Kidney glomerular epithelial cell (primary cell): ENCODE results near the gene C1R.
"Not testable (repeated sequence)": the region's sequence is repeated elsewhere in the genome, so short reads cannot be mapped to it uniquely, and the experiment has no call there.

Experiments
- DNase-seq: peaks from one replicate; lab custom pipeline; 2025; lab: John Stamatoyannopoulos, UW

The C1R gene

GRCh38 chr12:7068240-7068993, 23.8 kb downstream of the C1R start:
- peak; percentile 78 for DNase-seq

DNA sequence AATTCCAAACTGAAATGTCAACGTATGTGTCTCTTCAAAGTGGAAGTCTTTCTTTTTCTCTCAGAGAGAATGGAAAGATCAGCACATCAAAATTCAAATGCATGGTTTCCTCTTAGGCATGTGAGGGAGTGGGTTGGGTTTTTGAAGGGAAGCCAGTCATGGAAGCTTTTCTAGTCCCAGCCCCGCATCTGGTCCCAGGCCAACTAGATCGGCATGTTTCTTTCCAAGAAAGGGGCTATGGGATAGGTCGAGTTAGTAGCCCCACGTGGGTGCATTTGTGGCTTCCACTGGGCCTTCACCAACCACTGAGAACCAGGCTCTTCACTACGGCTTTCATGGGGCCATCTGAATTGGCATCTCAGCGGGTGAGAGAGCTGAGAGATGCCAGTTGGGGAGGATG, 25.1 kb downstream of the C1R start:
- no peak for DNase-seq

GRCh38 chr12:7066596-7066995, 25.6 kb downstream of the C1R start:
- no peak for DNase-seq

DNA sequence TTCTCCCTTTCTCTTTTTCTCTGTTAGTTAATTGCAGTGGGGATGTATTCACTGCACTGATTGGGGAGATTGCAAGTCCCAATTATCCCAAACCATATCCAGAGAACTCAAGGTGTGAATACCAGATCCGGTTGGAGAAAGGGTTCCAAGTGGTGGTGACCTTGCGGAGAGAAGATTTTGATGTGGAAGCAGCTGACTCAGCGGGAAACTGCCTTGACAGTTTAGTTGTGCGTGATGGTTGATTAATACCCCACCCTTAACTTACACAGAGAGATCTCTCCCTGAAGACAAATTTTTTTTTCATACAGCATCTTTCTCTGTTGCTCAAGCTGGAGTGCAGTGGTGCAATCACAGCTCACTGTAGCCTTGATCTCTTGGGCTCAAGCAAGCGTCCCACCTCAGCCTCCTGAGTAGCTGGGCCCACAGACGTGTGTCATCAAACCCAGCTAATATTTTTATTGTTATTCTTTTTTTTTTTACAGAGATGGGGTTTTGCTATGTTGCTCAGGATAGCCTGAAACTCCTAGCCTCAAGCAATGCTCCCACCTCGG, 27.1 kb downstream of the C1R start:
- no peak for DNase-seq

- DNase-seq = no peak
These were observed 27.7 kb downstream of the C1R start for GRCh38 chr12:7064516-7064915.

DNA sequence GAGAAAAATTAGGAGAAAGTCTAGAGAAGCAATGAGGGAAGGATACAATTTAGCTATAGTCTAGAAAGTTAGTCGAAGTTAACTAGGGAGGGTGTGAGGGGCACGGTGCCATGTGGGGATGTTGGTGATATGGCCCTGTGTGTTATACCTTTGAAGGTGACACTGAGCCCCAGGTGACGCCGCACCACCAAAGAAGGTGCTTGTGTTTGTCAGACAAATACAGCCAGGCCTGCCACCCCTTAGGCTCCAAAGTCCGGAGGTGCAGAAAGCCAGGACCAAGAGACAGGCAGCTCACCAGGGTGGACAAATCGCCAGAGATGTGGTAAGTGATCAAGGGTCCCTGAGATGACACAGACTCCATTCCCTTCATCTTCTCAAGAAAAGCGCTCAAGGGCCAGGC, 30.6 kb downstream of the C1R start:
- DNase-seq = no peak

DNA sequence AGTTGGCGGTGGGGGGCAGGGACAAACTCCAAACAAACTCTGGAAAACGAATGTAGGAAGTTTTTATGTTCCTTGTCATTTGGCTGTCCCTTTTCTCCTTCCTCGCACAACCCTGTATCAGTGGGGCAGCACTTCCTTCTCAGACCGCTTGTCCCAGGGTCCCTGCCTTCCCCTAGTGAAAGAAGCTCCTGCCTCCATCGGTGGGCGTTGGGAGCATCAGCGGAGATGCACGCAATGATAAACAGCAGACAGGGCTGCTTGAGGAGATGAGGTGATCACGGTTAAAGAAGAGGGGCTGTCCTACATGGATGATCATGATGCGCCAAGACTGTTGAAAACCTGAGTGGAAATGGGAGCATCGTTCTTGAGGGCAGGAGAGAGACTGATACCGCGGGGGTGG, 31.1 kb downstream of the C1R start:
- DNase-seq = no peak

GRCh38 chr12:7060353-7060954, 31.8 kb downstream of the C1R start, which contains the start of gene C1S:
Gene C1S, plus strand, starts transcription at chr12:7060718. Its CDS starts 1,195 bp downstream, at chr12:7061913.
- peak; percentile 83 for DNase-seq

DNA sequence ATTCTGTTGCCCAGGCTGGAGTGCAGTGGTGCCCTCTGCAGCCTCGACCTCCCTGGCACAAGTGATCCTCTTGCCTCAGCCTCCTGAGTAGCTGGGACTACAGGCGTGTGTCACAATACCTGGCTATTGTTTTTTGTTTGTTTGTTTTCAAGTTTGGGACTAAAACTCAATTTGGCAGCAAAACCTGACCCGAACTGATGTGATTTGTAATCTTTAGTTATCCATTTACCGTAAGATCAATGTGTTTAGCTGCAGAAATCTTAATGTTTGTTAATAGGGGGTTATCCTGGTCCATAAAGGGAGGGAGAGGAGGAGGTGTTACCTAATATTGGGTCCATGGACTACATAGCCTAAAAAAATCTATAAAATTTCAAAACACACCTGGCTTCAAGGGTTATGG, 32.5 kb downstream of the C1R start:
- no peak for DNase-seq

GRCh38 chr12:7058850-7059395, 33.3 kb downstream of the C1R start:
- no peak for DNase-seq

GRCh38 chr12:7058163-7058845, 33.9 kb downstream of the C1R start:
- DNase-seq = no peak

DNA sequence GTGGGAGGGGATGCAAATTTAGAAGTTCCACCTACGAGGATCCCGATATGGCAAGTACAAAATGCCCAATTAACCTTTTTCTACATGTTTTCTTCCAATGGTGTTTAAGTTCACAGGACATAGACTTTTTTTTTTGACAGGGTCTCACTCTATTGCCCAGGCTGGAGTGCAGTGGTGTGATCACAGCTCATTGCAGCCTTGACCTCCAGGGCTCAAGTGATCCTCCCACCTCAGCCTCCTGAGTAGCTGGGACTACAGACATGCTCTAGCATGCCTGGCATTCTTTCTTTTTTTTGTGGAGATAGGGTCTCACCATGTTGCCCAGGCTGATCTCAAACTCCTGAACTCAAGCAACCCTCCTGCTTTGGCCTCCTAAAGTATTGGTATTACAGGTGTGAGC, 36.5 kb downstream of the C1R start:
- DNase-seq = not testable (repeated sequence)

DNA sequence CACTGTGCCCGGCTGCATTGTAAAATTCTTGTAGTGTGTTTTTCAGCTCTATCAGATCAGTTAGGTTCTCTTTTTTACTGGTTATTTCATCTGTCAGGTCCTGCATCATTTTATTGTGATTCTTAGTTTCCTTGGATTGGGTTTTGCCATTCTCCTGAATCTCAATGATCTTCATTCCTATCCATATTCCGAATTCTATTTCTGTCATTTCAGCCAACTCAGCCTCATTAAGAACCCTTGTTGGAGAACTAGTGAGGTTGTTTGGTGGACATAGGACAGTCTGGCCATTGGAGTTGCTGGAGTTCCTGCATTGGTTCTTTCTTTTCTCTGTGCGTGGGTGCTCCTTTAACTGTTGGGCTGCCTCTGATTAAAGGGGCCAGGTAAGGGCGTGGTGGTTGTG, 37.3 kb downstream of the C1R start:
- no peak for DNase-seq

GRCh38 chr12:7049973-7050372, 42.3 kb downstream of the C1R start:
- not testable (repeated sequence) for DNase-seq

- not testable (repeated sequence) for DNase-seq
These were observed 42.7 kb downstream of the C1R start for GRCh38 chr12:7049445-7049951.

GRCh38 chr12:7047306-7047705, 44.9 kb downstream of the C1R start:
- no peak for DNase-seq

DNA sequence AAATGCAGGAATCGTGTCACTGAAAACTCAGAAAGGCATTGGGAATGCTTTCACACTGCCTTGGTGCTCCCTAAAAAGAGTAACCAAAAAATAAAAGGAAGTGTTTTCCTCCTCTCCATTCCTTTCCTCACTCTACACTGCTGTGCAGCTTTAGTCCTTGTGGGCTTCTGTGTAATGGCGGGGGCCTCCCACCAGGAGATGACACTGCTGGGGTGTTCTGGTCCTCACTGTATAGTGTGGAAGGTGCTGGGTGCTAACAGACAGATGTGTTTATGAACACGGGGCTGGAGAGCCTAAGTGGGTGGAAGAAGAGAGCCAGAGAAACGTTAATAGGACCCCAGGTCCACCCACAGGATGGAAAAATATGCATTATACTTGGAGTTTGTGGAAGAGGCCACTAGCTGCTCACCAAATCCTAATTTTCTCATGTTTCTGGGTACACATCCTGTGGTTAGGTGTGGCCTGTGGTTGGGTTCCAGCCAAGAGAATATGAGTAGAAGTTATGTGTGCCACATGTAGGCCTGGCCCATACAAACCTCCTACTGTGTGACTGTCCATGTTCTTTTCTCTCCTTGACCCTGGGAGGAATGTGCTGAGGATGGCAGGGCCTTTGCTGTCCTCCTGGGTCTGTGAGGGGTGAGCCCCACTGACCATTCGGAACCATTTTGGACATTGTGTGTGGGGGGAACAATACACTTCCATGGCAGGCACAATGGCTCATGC, 45.7 kb downstream of the C1R start:
- DNase-seq = no peak

DNA sequence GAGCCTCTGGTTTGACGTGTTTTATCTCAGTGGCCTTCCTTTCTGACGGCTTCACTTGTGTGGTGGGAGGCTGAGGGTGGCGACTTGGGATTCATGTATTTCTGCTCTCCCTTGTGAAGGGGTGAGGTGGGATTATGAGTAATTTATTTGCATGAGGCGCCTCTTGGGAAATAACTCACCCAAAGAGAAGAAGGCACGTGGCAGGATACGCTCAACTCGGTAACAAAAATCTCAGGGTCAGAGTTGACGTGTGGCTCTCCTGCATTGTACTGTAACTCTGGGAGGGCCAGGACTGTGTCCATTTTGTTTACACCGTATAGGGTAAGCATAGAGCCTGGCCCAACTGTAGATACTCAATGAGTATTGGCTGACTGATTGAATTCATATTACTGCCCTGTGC, 46.3 kb downstream of the C1R start:
- no peak for DNase-seq

DNA sequence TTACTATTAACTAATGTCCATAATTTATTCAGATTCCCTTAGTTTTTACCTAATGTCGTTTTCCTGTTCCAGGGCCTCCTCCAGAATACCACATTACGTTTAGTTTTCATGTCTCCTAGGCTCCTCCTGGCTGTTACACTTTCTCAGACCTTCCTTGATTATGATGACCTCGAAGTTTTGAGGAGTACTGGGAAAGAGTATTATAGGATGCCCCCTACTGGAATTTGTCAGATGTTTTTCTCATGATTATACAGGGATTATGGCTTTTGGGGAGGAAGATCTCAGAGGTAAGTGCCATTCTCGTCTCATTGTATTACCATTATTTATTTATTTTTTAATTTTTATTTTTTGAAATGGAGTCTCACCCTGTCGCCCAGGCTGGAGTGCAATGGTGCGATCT, 49.4 kb downstream of the C1R start:
- peak; percentile 33 for DNase-seq

GRCh38 chr12:7039403-7039802, 52.8 kb downstream of the C1R start:
- no peak for DNase-seq

DNA sequence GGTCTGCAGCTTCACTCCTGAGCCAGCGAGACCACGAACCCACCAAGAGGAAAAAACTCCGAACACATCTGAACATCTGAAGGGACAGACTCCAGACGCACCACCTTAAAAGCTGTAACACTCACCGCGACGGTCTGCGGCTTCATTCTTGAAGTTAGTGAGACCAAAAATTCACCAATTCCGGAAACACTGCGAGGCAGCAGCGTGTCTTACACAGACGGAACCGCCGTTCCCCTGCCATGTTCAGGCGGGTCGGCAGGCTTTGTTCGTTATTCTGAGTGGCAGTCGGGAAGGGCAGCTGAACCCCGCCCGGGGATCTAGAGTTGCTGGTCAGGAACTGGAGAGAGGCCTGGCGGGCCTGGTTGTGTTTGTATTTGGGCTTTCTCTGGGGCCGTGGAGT, 53.7 kb downstream of the C1R start:
- DNase-seq = no peak

DNA sequence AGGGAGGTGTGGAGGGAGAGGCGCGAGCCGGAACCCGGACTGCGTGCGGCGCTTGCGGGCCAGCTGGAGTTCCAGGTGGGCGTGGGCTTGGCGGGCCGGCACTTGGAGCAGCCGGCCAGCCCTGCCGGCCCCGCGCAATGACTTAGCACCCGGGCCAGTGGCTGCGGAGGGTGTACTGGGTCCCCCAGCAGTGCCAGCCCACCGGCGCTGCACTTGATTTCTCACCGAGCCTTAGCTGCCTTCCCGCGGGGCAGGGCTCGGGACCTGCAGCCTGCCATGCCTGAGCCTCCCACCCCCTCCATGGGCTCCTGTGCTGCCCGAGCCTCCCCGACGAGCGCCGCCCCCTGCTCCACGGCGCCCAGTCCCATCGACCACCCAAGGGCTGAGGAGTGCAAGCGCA, 54.8 kb downstream of the C1R start:
- DNase-seq = not testable (repeated sequence)
